Keratinocyte (primary cell): Measurements from ENCODE around the gene PRR16. TPM values are rescaled to one million over a fixed set of nuclear protein-coding genes. Genes with fewer than 3 reads are reported as not detected.

Source experiments
- DNase-seq: peaks from one replicate; pipeline ENCODE4 v3.0.0-alpha.2; 2011; ENCODE audit warnings: low read depth, missing footprints, low spot score
- FAIRE-seq: peaks from 2 replicates; lab custom pipeline; 2011; peaks lifted over from hg19 to GRCh38; lab: Jason Lieb, UNC
- H2AFZ ChIP-seq: 2 replicates; pipeline ENCODE4 v1.6.0; 2012; ENCODE audit warnings: low read length, control low read depth, inconsistent platforms; ENCODE audit not compliant: control insufficient read depth
- H3K27ac ChIP-seq: 2 replicates; pipeline ENCODE4 v1.5.1; 2011; ENCODE audit warnings: low read length; ENCODE audit not compliant: control insufficient read depth, insufficient read depth
- H3K27me3 ChIP-seq: 3 replicates; pipeline ENCODE4 v1.6.0; 2011; ENCODE audit warnings: low read length; ENCODE audit not compliant: control insufficient read depth, insufficient read depth; ENCODE audit errors: extremely low read depth
- H3K36me3 ChIP-seq, 2 experiments: 2 replicates in 1 of 2; 3 replicates in 1 of 2; pipeline ENCODE4 v1.5.1; 2011; ENCODE audit warnings: low read length in 2 of 2, mild to moderate bottlenecking in 1 of 2; ENCODE audit not compliant: control insufficient read depth in 2 of 2, insufficient read depth in 2 of 2; ENCODE audit errors: extremely low read depth in 1 of 2
- H3K4me1 ChIP-seq: 3 replicates; pipeline ENCODE4 v1.5.1; 2011; ENCODE audit warnings: low read length; ENCODE audit not compliant: control insufficient read depth, insufficient read depth; ENCODE audit errors: extremely low read depth
- H3K4me2 ChIP-seq: 3 replicates; pipeline ENCODE4 v1.6.0; 2011; ENCODE audit warnings: low read depth, low read length; ENCODE audit not compliant: control insufficient read depth, insufficient read depth; ENCODE audit errors: extremely low read depth
- H3K4me3 ChIP-seq, 3 experiments: fragments of 200-600 bp in 1 of 3; sonication (generic) in 1 of 3; 2 replicates in 2 of 3; 3 replicates in 1 of 3; pipeline ENCODE4 v1.5.1; 2011 to 2016; ENCODE audit warnings: low read length in 3 of 3, mild to moderate bottlenecking in 3 of 3, control low read depth in 2 of 3, inconsistent platforms in 1 of 3, low read depth in 1 of 3, mixed read lengths in 1 of 3, mixed run types in 1 of 3, moderate library complexity in 1 of 3; ENCODE audit not compliant: control insufficient read depth in 2 of 3, insufficient read depth in 2 of 3; ENCODE audit errors: extremely low read depth in 1 of 3
- H3K79me2 ChIP-seq: 2 replicates; pipeline ENCODE4 v1.6.0; 2012; ENCODE audit warnings: low read length; ENCODE audit not compliant: control insufficient read depth, insufficient read depth
- H3K9ac ChIP-seq: 3 replicates; pipeline ENCODE4 v1.6.0; 2011; ENCODE audit warnings: low read length; ENCODE audit not compliant: control insufficient read depth, insufficient read depth; ENCODE audit errors: extremely low read depth
- H3K9me1 ChIP-seq: 3 replicates; pipeline ENCODE4 v1.6.0; 2011; ENCODE audit warnings: low read length; ENCODE audit not compliant: control insufficient read depth, insufficient read depth; ENCODE audit errors: extremely low read depth
- H3K9me3 ChIP-seq: 2 replicates; pipeline ENCODE4 v1.5.1; 2012; ENCODE audit warnings: low read depth, low read length; ENCODE audit not compliant: control insufficient read depth
- H4K20me1 ChIP-seq: 3 replicates; pipeline ENCODE4 v1.6.0; 2011; ENCODE audit warnings: low read length; ENCODE audit not compliant: control insufficient read depth, insufficient read depth; ENCODE audit errors: extremely low read depth
- EZH2 ChIP-seq: IDR thresholded peaks from one replicate; pipeline ENCODE4 v1.6.1; 2012; ENCODE audit warnings: inconsistent platforms, mild to moderate bottlenecking, low read length, moderate library complexity
- dilution Hi-C: fragments of 300-500 bp; cut with MboI; formaldehyde crosslinking; loops from one replicate; pipeline ENCODE4 v1.7.0; 2020; ENCODE audit warnings: low sequenced_read_pairs; ENCODE audit not compliant: extremely low pct_ligation_motif_present
- polyA minus RNA-seq, 3 experiments: library from RNA; depleted of rRNA, polyadenylated mRNA; stranded (reverse); fragments of >200 nt; gene quantifications; 1 replicate in 1 of 3; 2 replicates in 1 of 3; 3 replicates in 1 of 3; pipeline ENCODE4 v1.2.3, GENCODE V29; 2011
- polyA plus RNA-seq, 5 experiments: library from polyadenylated mRNA; depleted of rRNA in 3 of 5; stranded (reverse) in 3 of 5; stranded (forward) in 1 of 5; unstranded in 1 of 5; fragments of >200 nt; gene quantifications; 1 replicate in 1 of 5; 2 replicates in 3 of 5; 3 replicates in 1 of 5; pipeline versions ENCODE4 v1.2.1 to v1.2.3, GENCODE V29; 2011 to 2012; ENCODE audit warnings: missing spikeins in 2 of 5, low read depth in 1 of 5, low replicate concordance in 1 of 5
- TF ChIP-seq, protein P1 (sequence below), 3 experiments: IDR thresholded peaks in 1 of 3; conservative IDR thresholded peaks in 1 of 3; optimal IDR thresholded peaks in 1 of 3; 2 replicates in 2 of 3; 3 replicates in 1 of 3; pipeline versions ENCODE3 to v1.5.1; 2011; ENCODE audit warnings: low read length in 3 of 3, mild to moderate bottlenecking in 3 of 3, moderate library complexity in 2 of 3, control low read depth in 1 of 3, inconsistent platforms in 1 of 3; ENCODE audit not compliant: insufficient read depth in 2 of 3; ENCODE audit errors: extremely low read depth in 1 of 3

Gene PRR16
- polyA plus RNA-seq: 0.05 to 0.23 TPM (median 0.20 TPM) in 3 replicates
- polyA plus RNA-seq (2011; ENCODE audit: low read depth): not detected
- polyA plus RNA-seq (2011; cell fraction: cytosol; rRNA removed): 0.30 and 0.35 TPM in 2 replicates
- 0.28 and 0.39 TPM in 2 replicates for polyA plus RNA-seq (2011; cell fraction: nucleus; rRNA removed)
- polyA plus RNA-seq (2012; ENCODE audit: low replicate concordance): 0.15 TPM in 1 of 2 replicates, not detected in the other
- polyA minus RNA-seq: not detected in 3 replicates
- polyA minus RNA-seq (2011; cell fraction: cytosol; rRNA and poly(A)+ RNA removed): not detected
- not detected in 2 replicates for polyA minus RNA-seq (2011; cell fraction: nucleus; rRNA and poly(A)+ RNA removed)

DNA sequence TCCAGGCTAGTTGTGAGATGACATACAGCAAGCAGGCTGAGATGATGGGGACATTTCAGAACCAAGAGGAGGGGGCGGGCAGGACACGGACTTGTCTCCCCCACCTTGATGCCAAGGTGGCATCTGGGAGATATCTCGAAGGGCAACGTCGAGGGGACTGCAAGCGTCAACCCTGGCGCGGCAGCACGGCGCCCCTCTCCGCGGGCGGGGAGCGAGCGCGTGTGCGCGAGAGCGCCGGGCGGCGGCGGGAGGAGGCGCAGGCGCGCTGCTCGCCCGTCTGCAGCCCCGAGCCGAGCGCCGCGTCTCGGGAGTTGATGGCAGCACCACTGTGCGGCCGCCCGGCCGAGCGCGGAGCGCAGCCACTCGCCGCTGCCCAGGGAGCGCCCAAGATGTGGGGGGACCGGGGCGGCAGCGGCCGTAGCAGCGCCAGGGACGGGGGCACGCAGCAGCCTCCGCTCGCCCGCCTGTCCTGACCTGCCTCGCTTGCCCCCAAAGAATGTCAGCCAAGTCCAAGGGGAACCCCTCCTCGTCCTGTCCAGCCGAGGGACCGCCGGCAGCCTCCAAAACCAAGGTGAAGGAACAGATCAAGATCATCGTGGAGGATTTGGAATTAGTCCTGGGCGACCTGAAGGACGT, at the start of gene PRR16:
Gene PRR16, plus strand, starts transcription at position 310 of the 636 bp plus-strand sequence.
- no peak within 1 kb of the TSS for H3K27ac ChIP-seq
- dilution Hi-C loops: no loop called here
- no peak for DNase-seq

DNA sequence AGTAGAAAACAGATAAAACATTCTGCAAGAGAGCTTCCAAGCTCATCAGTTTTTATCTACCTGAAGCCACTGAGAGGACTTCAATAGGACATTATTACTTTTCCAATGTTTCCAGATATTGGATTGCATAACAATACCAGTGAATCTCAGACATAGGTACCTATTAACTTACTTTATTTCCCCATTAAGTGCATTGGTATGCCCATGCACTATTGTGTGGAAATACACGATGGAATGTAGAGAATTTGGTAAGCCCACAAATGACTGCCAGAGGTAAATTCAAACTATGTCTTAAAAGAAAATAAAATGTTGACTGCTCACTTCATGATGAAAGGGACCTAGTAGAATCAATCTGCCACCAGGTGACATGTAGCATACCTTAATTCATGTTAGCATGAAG, 48.1 kb upstream of the PRR16 start:
- Histone ChIP-seq H2AFZ (no peak overlapping the region), H3K4me2 (no peak overlapping the region), H3K4me3 (no peak overlapping the region), H3K9me3 (no peaks in the 10 kb centered on the region), H3K9me1 (no peaks in the 10 kb centered on the region), H3K4me1 (no peaks in the 10 kb centered on the region), H3K36me3 (no peaks in the 10 kb centered on the region), H3K27me3 (no peaks in the 10 kb centered on the region), H4K20me1 (no peaks in the 10 kb centered on the region), H3K79me2 (no peaks in the 10 kb centered on the region), H3K9ac (no peak overlapping the region), H3K27ac (no peak overlapping the region)
- no peak for TF ChIP-seq EZH2
- TF ChIP-seq, protein P1, sequence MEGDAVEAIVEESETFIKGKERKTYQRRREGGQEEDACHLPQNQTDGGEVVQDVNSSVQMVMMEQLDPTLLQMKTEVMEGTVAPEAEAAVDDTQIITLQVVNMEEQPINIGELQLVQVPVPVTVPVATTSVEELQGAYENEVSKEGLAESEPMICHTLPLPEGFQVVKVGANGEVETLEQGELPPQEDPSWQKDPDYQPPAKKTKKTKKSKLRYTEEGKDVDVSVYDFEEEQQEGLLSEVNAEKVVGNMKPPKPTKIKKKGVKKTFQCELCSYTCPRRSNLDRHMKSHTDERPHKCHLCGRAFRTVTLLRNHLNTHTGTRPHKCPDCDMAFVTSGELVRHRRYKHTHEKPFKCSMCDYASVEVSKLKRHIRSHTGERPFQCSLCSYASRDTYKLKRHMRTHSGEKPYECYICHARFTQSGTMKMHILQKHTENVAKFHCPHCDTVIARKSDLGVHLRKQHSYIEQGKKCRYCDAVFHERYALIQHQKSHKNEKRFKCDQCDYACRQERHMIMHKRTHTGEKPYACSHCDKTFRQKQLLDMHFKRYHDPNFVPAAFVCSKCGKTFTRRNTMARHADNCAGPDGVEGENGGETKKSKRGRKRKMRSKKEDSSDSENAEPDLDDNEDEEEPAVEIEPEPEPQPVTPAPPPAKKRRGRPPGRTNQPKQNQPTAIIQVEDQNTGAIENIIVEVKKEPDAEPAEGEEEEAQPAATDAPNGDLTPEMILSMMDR (optimal IDR thresholded peaks at IDR 0.05 in 1 of 3, IDR thresholded peaks at IDR 0.05 in 1 of 3, conservative IDR thresholded peaks at IDR 0.05 in 1 of 3; ENCODE audit: extremely low read depth in 1 of 3, insufficient read depth in 2 of 3, low read length in 3 of 3): no peak
- no peak for FAIRE-seq
- dilution Hi-C loops: no loop called here
- DNase-seq: no peak

More for the DNA sequence above, at the start of gene PRR16:
- H3K36me3 ChIP-seq: no peaks in the 10 kb centered on the region
- H3K9me1 ChIP-seq: no peaks in the 10 kb centered on the region
- FAIRE-seq: no peak
- H3K27me3 ChIP-seq: peaks cover 35% of the 10 kb centered on the region
- peak; percentile 69 for TF ChIP-seq EZH2
- TF ChIP-seq, protein P1 (optimal IDR thresholded peaks at IDR 0.05 in 1 of 3, IDR thresholded peaks at IDR 0.05 in 1 of 3, conservative IDR thresholded peaks at IDR 0.05 in 1 of 3; ENCODE audit: extremely low read depth in 1 of 3, insufficient read depth in 2 of 3, low read length in 3 of 3): peak in 2 of 3 experiments; percentile 3 to 29
- H3K9me3 ChIP-seq: no peaks in the 10 kb centered on the region
- H3K4me1 ChIP-seq: peaks cover 9% of the 10 kb centered on the region
- no peaks in the 10 kb centered on the region for H4K20me1 ChIP-seq
- no peak within 1 kb of the TSS for H3K9ac ChIP-seq
- peak within 1 kb of the TSS; percentile 75 for H3K4me2 ChIP-seq
- H3K79me2 ChIP-seq: no peaks in the 10 kb centered on the region
- H3K4me3 ChIP-seq: peak within 1 kb of the TSS; percentile 23 to 64 (median 54)
- peak within 1 kb of the TSS; percentile 70 for H2AFZ ChIP-seq
